GM10266 (cell line): Measurements from ENCODE around the gene AKAP7.
"Not testable (repeated sequence)": the region's sequence is repeated elsewhere in the genome, so short reads cannot be mapped to it uniquely, and the experiment has no call there.

Experiments used
- DNase-seq: peaks from one replicate; pipeline ENCODE4 v3.0.0; 2012; ENCODE audit errors: extremely low spot score
- CTCF ChIP-seq: IDR thresholded peaks from 2 replicates; pipeline ENCODE4 v1.5.1; 2012; ENCODE audit warnings: mild to moderate bottlenecking, low read depth; ENCODE audit not compliant: control insufficient read depth, insufficient read depth; ENCODE audit errors: missing control alignments

Gene AKAP7

GRCh38 chr6:131292145-131292938 lies 157.1 kb downstream of the AKAP7 start:
- no peak for DNase-seq
- TF ChIP-seq CTCF, result no peak

GRCh38 chr6:131293472-131293911 lies 158.2 kb downstream of the AKAP7 start:
- TF ChIP-seq CTCF, result no peak
- DNase-seq, result no peak

GRCh38 chr6:131295081-131295480 lies 159.8 kb downstream of the AKAP7 start:
- DNase-seq, result no peak

GRCh38 chr6:131300826-131301225 lies 165.6 kb downstream of the AKAP7 start:
- not testable (repeated sequence) for DNase-seq

More at GRCh38 chr6:131295081-131295480, 159.8 kb downstream of the AKAP7 start:
- no peak for TF ChIP-seq CTCF

GRCh38 chr6:131303338-131303930 lies 168.2 kb downstream of the AKAP7 start:
- TF ChIP-seq CTCF, result no peak
- DNase-seq, result no peak

GRCh38 chr6:131305037-131305850 lies 170.0 kb downstream of the AKAP7 start:
- TF ChIP-seq CTCF, result no peak
- DNase-seq, result no peak

GRCh38 chr6:131309437-131309836 lies 174.2 kb downstream of the AKAP7 start:
- no peak for TF ChIP-seq CTCF
- DNase-seq, result no peak
